GM12891 (cell line): ENCODE results near the gene CAMTA1.

Experiments used
- PAX5 ChIP-seq: IDR thresholded peaks from 2 replicates; pipeline ENCODE4 v1.6.1; 2011; ENCODE audit warnings: low read length, moderate library complexity, mild to moderate bottlenecking; ENCODE audit not compliant: insufficient read depth, severe bottlenecking
- POLR2A ChIP-seq: IDR thresholded peaks from 2 replicates; pipeline ENCODE4 v1.6.1; 2011; ENCODE audit warnings: low read depth, low read length, control low read depth
- POLR2AphosphoS5 ChIP-seq: IDR thresholded peaks from 2 replicates; pipeline ENCODE4 v1.6.1; 2011; ENCODE audit warnings: low read depth, low read length, control low read depth
- POU2F2 ChIP-seq: IDR thresholded peaks from 2 replicates; pipeline ENCODE4 v1.6.1; 2011; ENCODE audit warnings: low read depth, mild to moderate bottlenecking, control low read depth, low read length, moderate library complexity
- SPI1 ChIP-seq: IDR thresholded peaks from 2 replicates; pipeline ENCODE4 v1.6.1; 2011; ENCODE audit warnings: low read depth, low read length, control low read depth
- TAF1 ChIP-seq: IDR thresholded peaks from 2 replicates; pipeline ENCODE4 v1.6.1; 2011; ENCODE audit warnings: low read depth, low read length, control low read depth

- no peak for TF ChIP-seq POLR2A
- TF ChIP-seq POLR2AphosphoS5: no peak
- no peak for TF ChIP-seq TAF1
- no peak for TF ChIP-seq SPI1
- no peak for TF ChIP-seq POU2F2
- TF ChIP-seq PAX5: no peak
Measured at GRCh38 chr1:7610106-7610731, 825.0 kb downstream of the CAMTA1 start.
